Neuronal stem cell (in vitro differentiated cells): Measurements from ENCODE around the gene DPH1.

Experiments used
- DNase-seq: peaks from one replicate; pipeline ENCODE4 v3.0.0-alpha.2; 2013; ENCODE audit warnings: low spot score
- H2AFZ ChIP-seq: one replicate; pipeline ENCODE4 v1.6.1; 2013; ENCODE audit warnings: mild to moderate bottlenecking, low read length, inconsistent platforms
- H2AK5ac ChIP-seq: 2 replicates; pipeline ENCODE4 v1.6.1; 2013; ENCODE audit warnings: low read depth, mild to moderate bottlenecking, inconsistent platforms, low read length, moderate library complexity, mixed read lengths
- H2BK120ac ChIP-seq: 2 replicates; pipeline ENCODE4 v1.6.1; 2013; ENCODE audit warnings: low read depth, mild to moderate bottlenecking, inconsistent platforms, low read length, moderate library complexity, mixed read lengths
- H2BK12ac ChIP-seq: one replicate; pipeline ENCODE4 v1.6.1; 2013; ENCODE audit warnings: low read length, inconsistent platforms
- H2BK15ac ChIP-seq: 2 replicates; pipeline ENCODE4 v1.6.1; 2013; ENCODE audit warnings: mild to moderate bottlenecking, low read length, inconsistent platforms, mixed read lengths
- H2BK5ac ChIP-seq: one replicate; pipeline ENCODE4 v1.6.1; 2013; ENCODE audit warnings: inconsistent platforms, mild to moderate bottlenecking, low read length, moderate library complexity
- H3K14ac ChIP-seq: one replicate; pipeline ENCODE4 v1.6.1; 2013; ENCODE audit warnings: low read length, inconsistent platforms
- H3K18ac ChIP-seq: 2 replicates; pipeline ENCODE4 v1.6.1; 2013; ENCODE audit warnings: low read length, inconsistent platforms
- H3K23ac ChIP-seq: 2 replicates; pipeline ENCODE4 v1.6.1; 2013; ENCODE audit warnings: low read depth, mild to moderate bottlenecking, mixed read lengths, low read length, inconsistent platforms; ENCODE audit not compliant: poor library complexity
- H3K27ac ChIP-seq: replicated peaks from 3 replicates; pipeline ENCODE4 v1.5.1; 2013; ENCODE audit warnings: low read length, inconsistent platforms
- H3K27me3 ChIP-seq, 3 experiments: 2 replicates each; pipeline ENCODE4 v1.6.1; 2013; ENCODE audit warnings: low read length in 3 of 3, mild to moderate bottlenecking in 2 of 3, inconsistent platforms in 1 of 3, low read depth in 1 of 3, mixed read lengths in 1 of 3, moderate library complexity in 1 of 3; ENCODE audit not compliant: control insufficient read depth in 3 of 3, insufficient read depth in 3 of 3
- H3K36me3 ChIP-seq, 2 donors: replicated peaks in 1 of 2; 2 replicates each; pipeline ENCODE4 v1.6.1; 2013; ENCODE audit warnings: low read length in 2 of 2; ENCODE audit not compliant: control insufficient read depth in 2 of 2, insufficient read depth in 2 of 2
- H3K4ac ChIP-seq: 2 replicates; pipeline ENCODE4 v1.6.1; 2013; ENCODE audit warnings: inconsistent platforms, mild to moderate bottlenecking, low read length, moderate library complexity
- H3K4me1 ChIP-seq, 2 donors: 1 replicate in 1 of 2; 2 replicates in 1 of 2; pipeline ENCODE4 v1.6.1; 2013; ENCODE audit warnings: low read length in 2 of 2, low read depth in 1 of 2; ENCODE audit not compliant: control insufficient read depth in 2 of 2, insufficient read depth in 1 of 2
- H3K4me2 ChIP-seq: one replicate; pipeline ENCODE4 v1.6.1; 2013; ENCODE audit warnings: mild to moderate bottlenecking, low read length, inconsistent platforms; ENCODE audit not compliant: insufficient read depth, poor library complexity, severe bottlenecking
- H3K4me3 ChIP-seq, 2 donors: 2 replicates each; pipeline ENCODE4 v1.5.1; 2013; ENCODE audit warnings: low read length in 2 of 2, mild to moderate bottlenecking in 2 of 2, inconsistent platforms in 1 of 2, moderate library complexity in 1 of 2
- H3K79me1 ChIP-seq: one replicate; pipeline ENCODE4 v1.6.1; 2013; ENCODE audit warnings: low read depth, mild to moderate bottlenecking, inconsistent platforms, low read length, moderate library complexity
- H3K9ac ChIP-seq: one replicate; pipeline ENCODE4 v1.6.1; 2013; ENCODE audit warnings: mild to moderate bottlenecking, low read depth, low read length, inconsistent platforms; ENCODE audit not compliant: poor library complexity
- H3K9me3 ChIP-seq, 2 donors: replicated peaks in 1 of 2; 2 replicates each; pipeline versions ENCODE3 to v1.6.1; 2013; ENCODE audit warnings: low read length in 2 of 2, mild to moderate bottlenecking in 2 of 2, inconsistent platforms in 1 of 2, low read depth in 1 of 2, mixed read lengths in 1 of 2, moderate library complexity in 1 of 2; ENCODE audit not compliant: control insufficient read depth in 2 of 2, insufficient read depth in 1 of 2
- H4K8ac ChIP-seq: one replicate; pipeline ENCODE4 v1.6.1; 2013; ENCODE audit warnings: low read depth, mild to moderate bottlenecking, inconsistent platforms, low read length, moderate library complexity
- H4K91ac ChIP-seq: one replicate; pipeline ENCODE4 v1.6.1; 2013; ENCODE audit warnings: low read length, low read depth, mild to moderate bottlenecking, inconsistent platforms; ENCODE audit not compliant: poor library complexity
- WGBS, 2 donors: extraction: QIAGEN DNeasy Blood & Tissue Kit; methylation state at CpG; one replicate each; pipeline ENCODE4 v1.1.7; 2013; ENCODE audit warnings: missing lambda C conversion rate in 2 of 2, mixed read lengths in 1 of 2; ENCODE audit not compliant: insufficient read length in 2 of 2, insufficient replicate concordance in 1 of 2; ENCODE audit errors: extremely low coverage in 2 of 2; 5-methylcytosine and 5-hydroxymethylcytosine counted together

DPH1 gene

GRCh38 chr17:2064980-2065785, 35.2 kb downstream of the DPH1 start:
- Histone ChIP-seq H2BK12ac (no peak overlapping the region), H3K36me3 (peaks cover 30 to 92% of the 10 kb centered on the region in 2 donors)

DNA sequence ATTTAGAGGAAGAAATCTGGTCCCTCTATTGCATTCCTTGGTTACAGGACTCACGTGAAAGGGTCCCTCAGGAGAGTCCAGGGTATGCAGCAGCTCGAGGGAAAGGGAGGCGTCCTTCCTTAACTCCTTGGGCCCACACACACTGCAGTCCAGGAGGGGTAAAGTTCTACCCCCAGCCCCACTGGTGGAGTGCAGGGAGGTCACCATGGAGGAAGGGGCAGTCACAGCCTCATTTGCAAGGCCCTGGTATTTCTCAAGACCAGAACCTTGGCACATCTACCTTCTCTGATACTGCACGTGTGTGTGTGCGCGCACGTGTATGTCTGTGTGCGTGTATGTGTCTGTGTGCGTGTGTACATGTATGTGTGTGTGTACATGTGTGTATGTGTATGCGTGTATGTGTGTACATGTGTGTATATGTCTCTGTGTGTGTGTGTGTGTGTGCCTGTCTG, 36.0 kb downstream of the DPH1 start:
- Histone ChIP-seq H3K27ac (no peak overlapping the region), H3K9ac (peak overlapping the region; percentile 44), H3K4me3 (peak overlapping the region in 1 of 2 donors; percentile 55), H4K8ac (no peak overlapping the region), H4K91ac (no peak overlapping the region), H2BK12ac (no peak overlapping the region), H3K23ac (no peak overlapping the region), H3K18ac (no peak overlapping the region), H3K9me3 (peaks cover 0 to 2% of the 10 kb centered on the region in 2 donors), H3K36me3 (peaks cover 30 to 93% of the 10 kb centered on the region in 2 donors), H2BK15ac (no peak overlapping the region), H3K4ac (peak overlapping the region; percentile 61), H3K14ac (peak overlapping the region; percentile 47), H2BK120ac (no peak overlapping the region), H3K4me2 (no peak overlapping the region), H2BK5ac (no peak overlapping the region), H2AFZ (no peak overlapping the region), H3K4me1 (peaks cover 4 to 17% of the 10 kb centered on the region in 2 donors), H2AK5ac (no peak overlapping the region), H3K79me1 (peaks cover 8% of the 10 kb centered on the region), H3K27me3 (peaks cover 0 to 3% (median 0%) of the 10 kb centered on the region in 3 experiments)
- WGBS, 2 donors = no CpG with 5 or more reads among the region's 10 CpGs
- DNase-seq = no peak

More at GRCh38 chr17:2064980-2065785, 35.2 kb downstream of the DPH1 start:
- Histone ChIP-seq H2AFZ (no peak overlapping the region), H3K27ac (no peak overlapping the region), H3K18ac (peak overlapping the region; percentile 48), H3K9ac (peak overlapping the region; percentile 56), H3K4me2 (no peak overlapping the region), H2BK15ac (no peak overlapping the region), H4K8ac (no peak overlapping the region), H2BK5ac (no peak overlapping the region), H3K4ac (no peak overlapping the region), H3K4me1 (peaks cover 4 to 17% of the 10 kb centered on the region in 2 donors), H2BK120ac (no peak overlapping the region), H3K4me3 (no peak overlapping the region), H4K91ac (no peak overlapping the region), H3K79me1 (peaks cover 8% of the 10 kb centered on the region), H3K9me3 (peaks cover 0 to 2% of the 10 kb centered on the region in 2 donors), H3K14ac (no peak overlapping the region), H3K23ac (peak overlapping the region; percentile 69), H2AK5ac (no peak overlapping the region), H3K27me3 (peaks cover 0 to 11% (median 2%) of the 10 kb centered on the region in 3 experiments)
- no CpG with 5 or more reads among the region's 24 CpGs for WGBS, 2 donors
- DNase-seq = no peak

DNA sequence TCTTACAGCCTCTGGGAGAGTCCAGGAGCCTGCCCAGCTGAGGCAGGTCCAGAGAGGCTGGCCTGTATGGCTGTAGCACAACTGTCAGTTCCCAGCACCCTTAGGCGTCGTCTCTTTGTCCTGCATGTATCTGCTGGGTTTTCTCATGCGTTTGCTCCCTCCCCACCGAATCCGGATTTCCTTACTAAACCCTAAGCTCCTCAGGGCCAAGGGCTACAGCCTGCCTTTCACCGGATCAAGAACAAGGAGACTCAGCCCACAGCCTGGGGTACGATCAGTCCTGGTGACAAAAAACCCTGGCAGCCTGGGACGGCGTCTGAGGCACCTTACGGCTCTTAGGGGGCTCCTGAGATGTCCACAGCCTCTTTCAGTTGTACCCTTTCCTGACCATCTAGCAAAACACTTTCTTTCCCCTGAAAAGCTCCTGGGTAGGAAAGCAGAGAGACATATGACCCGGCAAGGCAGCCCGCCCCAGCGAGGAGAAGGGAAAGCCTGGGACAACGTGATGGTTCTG, 37.2 kb downstream of the DPH1 start:
- no peak overlapping the region for H3K4me2 ChIP-seq
- no peak overlapping the region for H3K14ac ChIP-seq
- peaks cover 4 to 17% of the 10 kb centered on the region in 2 donors for H3K4me1 ChIP-seq
- no peak overlapping the region for H4K8ac ChIP-seq
- no peak overlapping the region for H3K4ac ChIP-seq
- H2BK12ac ChIP-seq = no peak overlapping the region
- H3K18ac ChIP-seq = no peak overlapping the region
- peaks cover 0 to 2% of the 10 kb centered on the region in 2 donors for H3K9me3 ChIP-seq
- no peak overlapping the region for H3K9ac ChIP-seq
- no peak overlapping the region for H2BK15ac ChIP-seq
- H3K4me3 ChIP-seq = no peak overlapping the region
- H2BK120ac ChIP-seq = no peak overlapping the region
- H3K79me1 ChIP-seq = peaks cover 5% of the 10 kb centered on the region
- no peak overlapping the region for H3K23ac ChIP-seq
- no peak overlapping the region for H3K27ac ChIP-seq
- peaks cover 26 to 93% of the 10 kb centered on the region in 2 donors for H3K36me3 ChIP-seq
- no CpG with 5 or more reads among the region's 14 CpGs for WGBS, 2 donors
- H3K27me3 ChIP-seq = no peaks in the 10 kb centered on the region
- H2AK5ac ChIP-seq = no peak overlapping the region
- no peak for DNase-seq
- no peak overlapping the region for H4K91ac ChIP-seq
- H2AFZ ChIP-seq = no peak overlapping the region
- no peak overlapping the region for H2BK5ac ChIP-seq

DNA sequence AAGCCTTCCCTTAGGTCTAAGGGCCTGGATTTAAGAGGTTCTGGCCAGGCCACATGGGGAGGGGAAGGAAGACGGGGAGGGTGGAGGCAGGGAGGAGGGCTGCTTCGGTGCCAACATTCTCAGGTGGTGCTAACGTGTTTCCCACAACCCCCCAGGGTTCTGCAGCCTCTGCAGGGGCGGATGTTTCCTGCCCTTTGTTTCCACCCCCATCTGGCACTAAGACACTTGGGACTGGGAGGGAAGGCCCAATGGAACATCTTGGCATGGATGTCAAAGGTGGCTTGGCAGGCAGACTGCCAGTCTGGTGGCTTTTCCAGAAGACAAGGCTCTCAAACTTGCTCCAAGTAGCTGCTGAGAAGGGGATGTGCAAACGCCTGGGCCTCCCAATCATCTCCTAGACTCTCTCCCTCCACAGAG, 37.7 kb downstream of the DPH1 start:
- Histone ChIP-seq H3K14ac (no peak overlapping the region), H4K91ac (no peak overlapping the region), H3K23ac (no peak overlapping the region), H3K9me3 (peaks cover 0 to 2% of the 10 kb centered on the region in 2 donors), H2BK12ac (no peak overlapping the region), H3K4ac (no peak overlapping the region), H3K4me1 (peaks cover 2 to 12% of the 10 kb centered on the region in 2 donors), H3K4me3 (no peak overlapping the region), H3K27me3 (no peaks in the 10 kb centered on the region), H3K18ac (no peak overlapping the region), H2BK15ac (no peak overlapping the region), H3K4me2 (no peak overlapping the region), H3K79me1 (peaks cover 5% of the 10 kb centered on the region), H3K27ac (no peak overlapping the region), H3K9ac (no peak overlapping the region), H2BK5ac (no peak overlapping the region), H2AFZ (no peak overlapping the region), H2BK120ac (no peak overlapping the region), H4K8ac (no peak overlapping the region), H2AK5ac (no peak overlapping the region), H3K36me3 (peaks cover 26 to 93% of the 10 kb centered on the region in 2 donors)
- DNase-seq = no peak
- WGBS, 2 donors = no CpG with 5 or more reads among the region's 5 CpGs
